Mucosa of descending colon (tissue), 3 donors: ENCODE data around the gene LRRC58. TPM values are rescaled to one million over a fixed set of nuclear protein-coding genes. Genes with fewer than 3 reads are reported as not detected.

Experiments used
- ATAC-seq: fragments of 200-7000 bp; cut with Tn5 transposase; one replicate; pipeline ENCODE4 v1.9.1; 2020; ENCODE audit warnings: mild to moderate bottlenecking, moderate library complexity
- DNase-seq, 3 donors: peaks; one replicate each; pipeline ENCODE4 v3.0.0-alpha.2; 2020
- H3K36me3 ChIP-seq: fragments of 200-600 bp; one replicate; pipeline ENCODE4 v1.8.0; 2021; ENCODE audit warnings: low read depth, mild to moderate bottlenecking
- H3K4me1 ChIP-seq: fragments of 200-600 bp; one replicate; pipeline ENCODE4 v1.8.0; 2021; ENCODE audit warnings: low read depth, mild to moderate bottlenecking
- H3K4me3 ChIP-seq: fragments of 200-600 bp; one replicate; pipeline ENCODE4 v1.8.0; 2021; ENCODE audit warnings: mild to moderate bottlenecking
- H3K9me3 ChIP-seq: fragments of 200-600 bp; one replicate; pipeline ENCODE4 v1.8.0; 2021; ENCODE audit warnings: mild to moderate bottlenecking
- intact Hi-C, 2 donors: fragments of 100-400 bp; cut with DNase I in 1 of 2; cut with micrococcal nuclease in 1 of 2; formaldehyde crosslinking; loops; one replicate each; pipeline versions ENCODE4 v1.11.0 to v1.11.1; 2022; cut with DNase I, micrococcal nuclease
- total RNA-seq, 3 donors: library from RNA; stranded (reverse); fragmentation: NEBNext Ultra II Directional in 2 of 3; extraction: Animal tissue kit (Norgen Biotek cat#: 25700) in 2 of 3; gene quantifications; one replicate each; pipeline versions ENCODE4 v1.2.1 to v1.2.4, GENCODE V29; 2021 to 2023
- TF ChIP-seq, protein P1 (sequence below): fragments of 200-600 bp; IDR thresholded peaks from one replicate; pipeline ENCODE4 v1.8.0; 2022; ENCODE audit warnings: antibody characterized with exemption, mild to moderate bottlenecking
- donor health status: DM: no; HTN: no; CAD: no; lungs with moderate emphysema.
- donor health status: DM: no; HTN: no; CAD: no.
- donor health status: DM: no; HTN: yes; CAD: no.

The LRRC58 gene
- total RNA-seq, 3 donors from 2014 or later: 10.5 to 28.2 (median 13.1) TPM

DNA sequence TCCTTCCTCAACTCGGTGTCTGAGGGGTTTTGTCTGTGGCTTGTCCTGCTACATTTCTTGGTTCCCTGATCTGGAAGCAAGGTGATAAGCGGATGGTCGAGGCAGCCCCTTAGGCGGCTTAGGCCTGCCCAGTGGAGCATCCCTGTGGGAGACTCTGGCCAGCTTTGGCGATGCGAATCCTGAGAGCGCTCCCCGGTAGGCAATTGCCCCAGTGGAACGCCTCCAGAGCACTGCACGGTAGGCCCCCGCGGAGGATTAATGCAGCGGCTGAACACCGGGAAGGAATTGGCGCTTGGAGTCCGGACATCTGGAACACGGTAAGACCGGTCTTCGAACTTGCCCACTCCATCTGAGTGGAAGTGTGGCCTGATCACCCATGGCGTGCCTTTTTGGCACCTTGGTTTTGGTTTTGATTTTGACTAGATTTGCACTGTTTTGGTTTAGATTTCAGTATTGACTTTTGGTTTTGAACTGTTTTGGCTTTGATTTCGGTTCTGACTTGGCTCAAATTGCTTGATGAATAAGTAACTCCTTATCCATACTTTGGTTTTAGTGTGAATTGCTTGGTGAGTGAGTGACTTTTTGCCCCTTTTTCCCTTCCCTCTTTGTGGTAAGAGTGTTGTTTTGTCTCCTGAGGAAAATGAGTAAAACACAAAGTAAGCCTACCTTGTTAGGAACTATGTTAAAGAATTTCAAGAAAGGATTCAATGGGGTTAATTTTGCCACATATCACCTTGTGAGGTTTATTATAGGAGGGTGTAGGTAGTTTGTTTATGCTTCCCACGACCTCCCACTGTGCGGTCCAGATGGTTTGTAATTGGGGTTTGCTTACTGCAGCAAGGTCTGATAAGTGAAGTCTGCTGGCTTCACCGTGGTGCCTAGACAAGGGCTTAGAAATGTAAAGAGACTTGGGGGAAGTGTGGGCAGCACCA is 37.0 kb downstream of the LRRC58 start:
- Histone ChIP-seq H3K4me3 (no peak overlapping the region), H3K4me1 (no peaks in the 10 kb centered on the region), H3K36me3 (no peaks in the 10 kb centered on the region), H3K9me3 (peaks cover 7% of the 10 kb centered on the region)
- DNase-seq (no peak), ATAC-seq (no peak)
- TF ChIP-seq, protein P1, sequence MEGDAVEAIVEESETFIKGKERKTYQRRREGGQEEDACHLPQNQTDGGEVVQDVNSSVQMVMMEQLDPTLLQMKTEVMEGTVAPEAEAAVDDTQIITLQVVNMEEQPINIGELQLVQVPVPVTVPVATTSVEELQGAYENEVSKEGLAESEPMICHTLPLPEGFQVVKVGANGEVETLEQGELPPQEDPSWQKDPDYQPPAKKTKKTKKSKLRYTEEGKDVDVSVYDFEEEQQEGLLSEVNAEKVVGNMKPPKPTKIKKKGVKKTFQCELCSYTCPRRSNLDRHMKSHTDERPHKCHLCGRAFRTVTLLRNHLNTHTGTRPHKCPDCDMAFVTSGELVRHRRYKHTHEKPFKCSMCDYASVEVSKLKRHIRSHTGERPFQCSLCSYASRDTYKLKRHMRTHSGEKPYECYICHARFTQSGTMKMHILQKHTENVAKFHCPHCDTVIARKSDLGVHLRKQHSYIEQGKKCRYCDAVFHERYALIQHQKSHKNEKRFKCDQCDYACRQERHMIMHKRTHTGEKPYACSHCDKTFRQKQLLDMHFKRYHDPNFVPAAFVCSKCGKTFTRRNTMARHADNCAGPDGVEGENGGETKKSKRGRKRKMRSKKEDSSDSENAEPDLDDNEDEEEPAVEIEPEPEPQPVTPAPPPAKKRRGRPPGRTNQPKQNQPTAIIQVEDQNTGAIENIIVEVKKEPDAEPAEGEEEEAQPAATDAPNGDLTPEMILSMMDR: no peak
- intact Hi-C loops: no loop called here

DNA sequence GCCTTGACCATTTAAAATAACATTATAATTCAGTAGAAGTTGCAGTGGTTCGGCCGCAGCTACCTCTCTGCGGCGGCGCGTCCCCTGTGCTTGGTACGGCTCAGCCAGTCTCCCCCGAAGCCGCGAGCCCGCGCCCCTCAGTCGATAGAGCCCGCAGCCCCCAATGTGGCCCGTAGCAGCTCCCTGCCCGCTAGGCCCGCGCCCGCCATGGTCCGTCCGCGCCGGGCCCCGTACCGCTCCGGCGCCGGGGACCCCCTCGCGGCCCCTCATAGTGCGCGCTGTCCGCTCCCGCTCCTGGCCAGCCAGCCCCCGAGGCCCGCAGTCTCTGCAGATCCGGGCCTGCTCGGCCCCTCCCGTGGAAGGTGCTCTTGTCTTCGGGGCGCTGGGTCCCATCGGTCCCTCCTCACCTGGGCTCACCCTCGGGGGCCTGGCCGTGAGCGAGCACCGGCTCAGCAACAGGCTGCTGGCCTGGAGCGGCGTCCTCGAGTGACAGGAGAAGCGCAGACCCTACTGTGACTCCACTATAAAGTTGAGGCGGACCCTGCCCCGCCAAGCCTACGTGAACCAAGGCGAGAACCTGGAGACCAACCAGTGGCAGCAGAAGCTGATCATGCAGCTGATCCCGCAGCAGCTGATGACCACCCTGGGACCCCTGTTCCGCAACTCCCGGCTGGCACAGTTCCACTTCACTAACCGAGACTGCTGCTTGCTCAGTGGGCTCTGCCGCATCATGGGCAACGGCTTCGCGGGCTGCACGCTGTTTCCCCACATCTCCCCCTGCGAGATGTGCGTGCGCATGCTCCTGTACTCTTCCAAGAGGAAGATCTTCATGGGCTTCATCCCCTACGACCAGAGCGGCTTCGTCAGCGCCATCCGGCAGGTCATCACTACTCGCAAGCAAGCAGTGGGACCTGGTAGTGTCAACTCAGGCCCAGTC is 42.4 kb downstream of the LRRC58 start:
- intact Hi-C loops: no loop called here
- DNase-seq: no peak
- Histone ChIP-seq H3K36me3 (no peaks in the 10 kb centered on the region), H3K4me1 (no peaks in the 10 kb centered on the region), H3K4me3 (no peak overlapping the region), H3K9me3 (no peaks in the 10 kb centered on the region)
- TF ChIP-seq, protein P1: no peak
- no peak for ATAC-seq

DNA sequence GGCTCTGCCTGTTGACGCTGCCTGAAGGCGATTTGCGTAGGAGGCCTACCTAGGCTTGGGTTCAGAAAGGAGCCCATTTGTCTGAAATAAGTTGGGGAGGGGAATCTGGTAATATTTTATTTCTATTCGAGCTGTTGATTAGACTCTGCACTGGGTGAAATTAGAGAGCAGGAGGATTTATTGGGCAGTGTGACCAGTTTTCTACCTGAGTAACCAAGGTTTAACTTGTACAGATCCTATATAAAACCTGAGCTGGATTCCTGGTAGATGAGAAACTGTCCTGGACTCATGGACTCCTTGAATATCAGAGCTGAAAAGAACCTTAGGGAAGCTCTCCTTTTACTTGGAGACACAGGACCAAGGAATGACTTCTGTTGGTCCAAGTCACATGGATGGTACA is 44.5 kb downstream of the LRRC58 start:
- no peak for ATAC-seq
- TF ChIP-seq, protein P1: no peak
- DNase-seq: no peak
- Histone ChIP-seq H3K4me3 (no peak overlapping the region), H3K36me3 (no peaks in the 10 kb centered on the region), H3K4me1 (no peaks in the 10 kb centered on the region), H3K9me3 (no peaks in the 10 kb centered on the region)
- intact Hi-C loops: no loop called here

DNA sequence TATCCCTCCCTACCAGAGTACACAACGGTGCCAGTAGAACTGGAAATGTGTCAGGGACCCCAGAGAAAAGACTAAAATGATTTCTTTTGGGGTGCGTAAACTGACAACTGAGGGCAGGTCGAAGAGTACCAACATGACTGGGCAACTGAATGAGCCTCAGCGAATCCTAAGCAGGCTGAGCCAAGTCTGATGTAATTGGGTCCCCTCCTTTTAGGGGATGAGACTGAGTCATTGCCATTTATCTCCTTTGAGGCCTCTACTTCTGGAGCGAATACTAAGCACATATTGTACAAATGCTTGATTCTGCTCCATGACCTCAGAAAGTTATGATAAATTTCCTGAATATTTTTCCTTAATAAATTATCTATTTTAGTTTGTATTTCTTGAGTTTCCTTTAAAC is 46.8 kb downstream of the LRRC58 start:
- Histone ChIP-seq H3K9me3 (no peaks in the 10 kb centered on the region), H3K4me1 (no peaks in the 10 kb centered on the region), H3K36me3 (no peaks in the 10 kb centered on the region), H3K4me3 (no peak overlapping the region)
- no peak for ATAC-seq
- intact Hi-C loops: no loop called here
- no peak for DNase-seq
- TF ChIP-seq, protein P1: no peak

DNA sequence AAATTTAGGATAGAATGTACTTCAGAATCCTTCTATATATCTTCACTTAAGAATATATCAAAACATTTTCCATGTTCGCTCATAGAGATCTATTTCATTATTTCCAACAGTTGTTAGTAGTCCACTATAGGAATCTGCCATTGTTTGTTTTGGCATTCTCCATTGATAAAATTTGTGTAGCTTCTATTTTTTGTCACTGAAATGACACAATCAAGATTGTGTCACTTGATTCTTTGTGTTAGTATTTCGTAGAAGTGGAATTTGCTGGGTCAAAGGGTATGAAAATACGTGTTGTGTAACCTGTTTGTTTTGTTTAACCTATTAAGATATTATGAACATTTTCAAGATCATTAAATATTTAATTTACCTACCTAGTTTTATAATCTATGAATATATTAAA is 48.2 kb downstream of the LRRC58 start:
- H3K36me3 ChIP-seq: no peaks in the 10 kb centered on the region
- TF ChIP-seq, protein P1: no peak
- no peak for DNase-seq
- intact Hi-C loops: no loop called here
- no peak for ATAC-seq
- no peaks in the 10 kb centered on the region for H3K4me1 ChIP-seq
- no peaks in the 10 kb centered on the region for H3K9me3 ChIP-seq
- no peak overlapping the region for H3K4me3 ChIP-seq
